ENCODE measurements around the gene OCRL. TPM values are rescaled to one million over a fixed set of nuclear protein-coding genes. Genes with fewer than 3 reads are reported as not detected.

Gene OCRL
- total and polyA plus RNA-seq, 2 of the 13 experiments (the other 11 are each of a cell fraction or from before 2014, with no cell fraction given), result 13.4 to 32.0 TPM

GRCh38 chrX:129511689-129512088 is 28.4 kb upstream of the OCRL start (continued):
- TF ChIP-seq PAXIP1 (CRISPR knock-in tag; conservative IDR thresholded peaks at IDR 0.05) (peak; percentile 60; the same call in 1 of the 2 replicates), BCL6 (CRISPR knock-in tag; IDR thresholded peaks at IDR 0.05) (peak; percentile 68), ZNF619 (CRISPR knock-in tag; IDR thresholded peaks at IDR 0.05) (no peak), ZBTB21 (CRISPR knock-in tag; IDR thresholded peaks at IDR 0.05) (no peak), ASH2L (IDR thresholded peaks at IDR 0.05; ENCODE audit: insufficient read length, low read depth, low read length) (no peak), SALL2 (CRISPR knock-in tag; IDR thresholded peaks at IDR 0.05) (no peak), CREB1 (IDR thresholded peaks at IDR 0.05) (no peak), CREB1 (CRISPR knock-in tag; IDR thresholded peaks at IDR 0.05) (0 out of 2 replicates have a peak, but pooled peaks have one; percentile 23), ETV6 (CRISPR knock-in tag; conservative IDR thresholded peaks at IDR 0.05) (no peak), ZNF850 (CRISPR knock-in tag; conservative IDR thresholded peaks at IDR 0.05) (no peak), SKIL (CRISPR knock-in tag; IDR thresholded peaks at IDR 0.05; ENCODE audit: borderline replicate concordance) (no peak), ZNF17 (CRISPR knock-in tag; IDR thresholded peaks at IDR 0.05) (no peak), ZNF660 (CRISPR knock-in tag; IDR thresholded peaks at IDR 0.05; ENCODE audit: borderline replicate concordance, low read depth) (no peak), ZNF232 (CRISPR knock-in tag; IDR thresholded peaks at IDR 0.05; ENCODE audit: borderline replicate concordance) (no peak), BRCA1 (CRISPR knock-in tag; IDR thresholded peaks at IDR 0.05) (no peak), BHLHE40 (IDR thresholded peaks at IDR 0.05; ENCODE audit: low read length) (no peak), HHEX (CRISPR knock-in tag; IDR thresholded peaks at IDR 0.05) (no peak), ZNF205 (CRISPR knock-in tag; IDR thresholded peaks at IDR 0.05) (no peak), ZNF558 (CRISPR knock-in tag; IDR thresholded peaks at IDR 0.05; ENCODE audit: borderline replicate concordance) (no peak)
- TF ChIP-seq, protein P1, sequence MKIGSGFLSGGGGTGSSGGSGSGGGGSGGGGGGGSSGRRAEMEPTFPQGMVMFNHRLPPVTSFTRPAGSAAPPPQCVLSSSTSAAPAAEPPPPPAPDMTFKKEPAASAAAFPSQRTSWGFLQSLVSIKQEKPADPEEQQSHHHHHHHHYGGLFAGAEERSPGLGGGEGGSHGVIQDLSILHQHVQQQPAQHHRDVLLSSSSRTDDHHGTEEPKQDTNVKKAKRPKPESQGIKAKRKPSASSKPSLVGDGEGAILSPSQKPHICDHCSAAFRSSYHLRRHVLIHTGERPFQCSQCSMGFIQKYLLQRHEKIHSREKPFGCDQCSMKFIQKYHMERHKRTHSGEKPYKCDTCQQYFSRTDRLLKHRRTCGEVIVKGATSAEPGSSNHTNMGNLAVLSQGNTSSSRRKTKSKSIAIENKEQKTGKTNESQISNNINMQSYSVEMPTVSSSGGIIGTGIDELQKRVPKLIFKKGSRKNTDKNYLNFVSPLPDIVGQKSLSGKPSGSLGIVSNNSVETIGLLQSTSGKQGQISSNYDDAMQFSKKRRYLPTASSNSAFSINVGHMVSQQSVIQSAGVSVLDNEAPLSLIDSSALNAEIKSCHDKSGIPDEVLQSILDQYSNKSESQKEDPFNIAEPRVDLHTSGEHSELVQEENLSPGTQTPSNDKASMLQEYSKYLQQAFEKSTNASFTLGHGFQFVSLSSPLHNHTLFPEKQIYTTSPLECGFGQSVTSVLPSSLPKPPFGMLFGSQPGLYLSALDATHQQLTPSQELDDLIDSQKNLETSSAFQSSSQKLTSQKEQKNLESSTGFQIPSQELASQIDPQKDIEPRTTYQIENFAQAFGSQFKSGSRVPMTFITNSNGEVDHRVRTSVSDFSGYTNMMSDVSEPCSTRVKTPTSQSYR (CRISPR knock-in tag; IDR thresholded peaks at IDR 0.05; ENCODE audit: borderline replicate concordance), result no peak
- TF ChIP-seq, protein P2, sequence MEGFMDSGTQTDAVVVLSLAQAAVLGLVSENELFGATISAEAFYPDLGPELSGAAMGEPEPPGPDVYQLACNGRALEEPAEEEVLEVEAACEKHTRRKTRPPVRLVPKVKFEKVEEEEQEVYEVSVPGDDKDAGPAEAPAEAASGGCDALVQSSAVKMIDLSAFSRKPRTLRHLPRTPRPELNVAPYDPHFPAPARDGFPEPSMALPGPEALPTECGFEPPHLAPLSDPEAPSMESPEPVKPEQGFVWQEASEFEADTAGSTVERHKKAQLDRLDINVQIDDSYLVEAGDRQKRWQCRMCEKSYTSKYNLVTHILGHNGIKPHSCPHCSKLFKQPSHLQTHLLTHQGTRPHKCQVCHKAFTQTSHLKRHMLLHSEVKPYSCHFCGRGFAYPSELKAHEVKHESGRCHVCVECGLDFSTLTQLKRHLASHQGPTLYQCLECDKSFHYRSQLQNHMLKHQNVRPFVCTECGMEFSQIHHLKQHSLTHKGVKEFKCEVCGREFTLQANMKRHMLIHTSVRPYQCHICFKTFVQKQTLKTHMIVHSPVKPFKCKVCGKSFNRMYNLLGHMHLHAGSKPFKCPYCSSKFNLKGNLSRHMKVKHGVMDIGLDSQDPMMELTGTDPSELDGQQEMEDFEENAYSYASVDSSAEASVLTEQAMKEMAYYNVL (CRISPR knock-in tag; IDR thresholded peaks at IDR 0.05; ENCODE audit: borderline replicate concordance), result no peak

Measured in HepG2 (cell line).